HepG2 (cell line): ENCODE results near the gene PIK3R1. TPM values are rescaled to one million over a fixed set of nuclear protein-coding genes. Genes with fewer than 3 reads are reported as not detected.

Source experiments
- BCL6 ChIP-seq: IDR thresholded peaks from 2 replicates; pipeline ENCODE4 v1.6.1; 2016; ENCODE audit warnings: missing genetic modification reagents, missing compliant biosample characterization
- HOXA3 ChIP-seq: sonication (generic); formaldehyde crosslinking; IDR thresholded peaks from 2 replicates; pipeline ENCODE4 v1.5.0; 2020; ENCODE audit warnings: missing genetic modification reagents
- IRF2 ChIP-seq: IDR thresholded peaks from 2 replicates; pipeline ENCODE4 v1.6.1; 2018; ENCODE audit warnings: missing genetic modification reagents, missing compliant biosample characterization
- JUN ChIP-seq: sonication (generic); formaldehyde crosslinking; IDR thresholded peaks from 2 replicates; pipeline ENCODE4 v1.4.0; 2020; ENCODE audit warnings: mild to moderate bottlenecking, missing genetic modification reagents
- KLF12 ChIP-seq: sonication (generic); formaldehyde crosslinking; IDR thresholded peaks from 2 replicates; pipeline ENCODE4 v1.4.0; 2020; ENCODE audit warnings: missing genetic modification reagents, borderline replicate concordance
- MAFK ChIP-seq, 2 experiments: IDR thresholded peaks in 1 of 2; conservative IDR thresholded peaks in 1 of 2; 2 replicates each; pipeline ENCODE4 v1.6.1; 2011; ENCODE audit warnings: improper control_type of control experiment in 2 of 2, low read length in 2 of 2
- NFKBIZ ChIP-seq: IDR thresholded peaks from 2 replicates; pipeline ENCODE4 v1.6.1; 2018; ENCODE audit warnings: missing genetic modification reagents, missing compliant biosample characterization
- POLR2G ChIP-seq: fragments of 200-400 bp; formaldehyde crosslinking; IDR thresholded peaks from 2 replicates; pipeline ENCODE4 v1.6.1; 2018; ENCODE audit warnings: mild to moderate bottlenecking, low read depth, low read length, moderate library complexity
- RCOR2 ChIP-seq: IDR thresholded peaks from 2 replicates; pipeline ENCODE4 v1.6.1; 2016; ENCODE audit warnings: missing biosample characterization, missing genetic modification reagents
- RFXANK ChIP-seq: IDR thresholded peaks from 2 replicates; pipeline ENCODE4 v1.6.1; 2016
- SIX4 ChIP-seq: sonication (generic); formaldehyde crosslinking; IDR thresholded peaks from 2 replicates; pipeline ENCODE4 v1.4.0; 2020; ENCODE audit warnings: missing genetic modification reagents
- SPEN ChIP-seq: sonication (generic); formaldehyde crosslinking; IDR thresholded peaks from 2 replicates; pipeline ENCODE4 v1.5.1; 2020; ENCODE audit warnings: low read depth, mild to moderate bottlenecking, missing genetic modification reagents
- ZNF543 ChIP-seq: sonication (generic); formaldehyde crosslinking; IDR thresholded peaks from 2 replicates; pipeline ENCODE4 v1.4.0; 2020; ENCODE audit warnings: mild to moderate bottlenecking, missing genetic modification reagents
- ZSCAN31 ChIP-seq: sonication (generic); formaldehyde crosslinking; IDR thresholded peaks from 2 replicates; pipeline ENCODE4 v1.5.0; 2020; ENCODE audit warnings: low read depth, mild to moderate bottlenecking, missing genetic modification reagents
- polyA plus RNA-seq, 8 experiments: library from polyadenylated mRNA; depleted of rRNA in 3 of 8; stranded (reverse) in 7 of 8; unstranded in 1 of 8; fragments of >200 nt; fragmentation: Illumina TruSeq in 4 of 8; extraction: Trizol in 4 of 8; gene quantifications; 2 replicates each; pipeline versions ENCODE4 v1.2.1 to v1.2.3, GENCODE V29; 2011 to 2016; ENCODE audit warnings: low read depth in 4 of 8, missing spikeins in 1 of 8, mixed read lengths in 1 of 8; ENCODE audit not compliant: insufficient read depth in 1 of 8
- total RNA-seq, 5 experiments: library from RNA; depleted of rRNA; stranded (reverse); fragments of >200 nt; fragmentation: Illumina TruSeq; extraction: Trizol; gene quantifications; 2 replicates each; pipeline ENCODE4 v1.2.3, GENCODE V29; 2016; ENCODE audit warnings: low read depth in 1 of 5
- TF ChIP-seq, protein P1 (sequence below): sonication (generic); formaldehyde crosslinking; IDR thresholded peaks from 2 replicates; pipeline ENCODE4 v1.8.1; 2022; ENCODE audit warnings: mild to moderate bottlenecking, missing genetic modification reagents
- TF ChIP-seq, protein P2 (sequence below): sonication (generic); formaldehyde crosslinking; IDR thresholded peaks from 2 replicates; pipeline ENCODE4 v1.4.0; 2020; ENCODE audit warnings: mild to moderate bottlenecking, missing genetic modification reagents
- TF ChIP-seq, protein P3 (sequence below), 2 experiments: sonication (generic) in 1 of 2; formaldehyde crosslinking in 1 of 2; IDR thresholded peaks; 2 replicates each; pipeline versions ENCODE4 v1.4.0 to v1.6.1; 2018 to 2020; ENCODE audit warnings: missing genetic modification reagents in 2 of 2, borderline replicate concordance in 1 of 2, low read depth in 1 of 2, mild to moderate bottlenecking in 1 of 2, missing biosample characterization in 1 of 2
- TF ChIP-seq, protein P4 (sequence below): sonication (generic); formaldehyde crosslinking; IDR thresholded peaks from 2 replicates; pipeline ENCODE4 v1.8.1; 2022; ENCODE audit warnings: low read depth, mild to moderate bottlenecking, missing genetic modification reagents
- TF ChIP-seq, protein P5 (sequence below): sonication (generic); formaldehyde crosslinking; IDR thresholded peaks from 2 replicates; pipeline ENCODE4 v1.8.0; 2022; ENCODE audit warnings: mild to moderate bottlenecking, missing genetic modification reagents; ENCODE audit not compliant: insufficient replicate concordance
- TF ChIP-seq, protein P6 (sequence below): sonication (generic); formaldehyde crosslinking; IDR thresholded peaks from 2 replicates; pipeline ENCODE4 v1.8.0; 2022; ENCODE audit warnings: missing genetic modification reagents, mild to moderate bottlenecking, inconsistent platforms, borderline replicate concordance

The PIK3R1 gene
- total and polyA plus RNA-seq, 2 of the 13 experiments (the other 11 are each of a cell fraction or from before 2014, with no cell fraction given), result 8.4 to 21.3 TPM

DNA sequence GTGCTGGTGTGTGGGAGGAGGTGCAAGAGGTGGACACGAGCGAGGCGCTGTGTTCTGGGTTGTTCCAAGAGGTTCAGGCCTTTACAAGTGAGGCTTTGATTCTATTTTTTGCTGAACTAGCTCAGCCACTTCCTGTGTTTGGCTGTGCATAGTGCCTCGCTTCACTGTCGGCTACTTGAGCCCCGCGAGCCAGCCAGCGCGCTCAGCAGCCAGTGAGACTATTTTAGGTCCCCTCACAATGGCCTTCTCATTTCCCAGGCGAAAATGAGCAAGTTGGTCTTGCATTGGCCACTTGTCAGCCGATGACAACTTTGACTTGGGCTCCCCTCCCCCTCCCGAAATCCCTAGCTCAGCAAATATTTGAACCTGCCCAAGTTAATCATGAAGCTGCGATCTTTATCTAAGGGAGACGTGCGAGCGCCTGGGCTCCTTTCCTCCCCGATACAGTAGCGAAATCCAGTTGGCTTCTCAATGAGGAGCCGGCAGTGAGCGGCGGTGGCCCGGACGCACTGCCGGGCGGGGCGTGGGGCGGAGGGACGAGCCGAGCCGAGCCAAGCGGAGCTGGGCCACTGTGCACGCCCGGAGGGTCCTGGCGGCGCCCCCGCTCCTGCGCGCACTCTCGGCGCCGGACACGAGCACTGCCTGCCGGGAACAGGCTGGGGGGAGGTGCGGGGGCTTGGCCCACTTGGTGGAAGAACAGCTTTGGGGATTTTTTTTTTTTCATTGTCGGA is 72.6 kb downstream of the PIK3R1 start (continued):
- 0 out of 2 replicates have a peak, but pooled peaks have one; percentile 6 for TF ChIP-seq SPEN
- peak; percentile 34; the same call in 1 of the 2 replicates for TF ChIP-seq BCL6 (CRISPR knock-in tag)
- peak; percentile 70; the same call in 1 of the 2 replicates for TF ChIP-seq ZSCAN31 (CRISPR knock-in tag)
- TF ChIP-seq ZNF543 (CRISPR knock-in tag), result 0 out of 2 replicates have a peak, but pooled peaks have one; percentile 55
- TF ChIP-seq NFKBIZ, result peak; percentile 40; the same call in 1 of the 2 replicates
- TF ChIP-seq MAFK (conservative IDR thresholded peaks at IDR 0.05 in 1 of 2, IDR thresholded peaks at IDR 0.05 in 1 of 2; ENCODE audit: low read length in 2 of 2), result peak; percentile 100
- peak; percentile 78 for TF ChIP-seq POLR2G
- TF ChIP-seq, protein P1, sequence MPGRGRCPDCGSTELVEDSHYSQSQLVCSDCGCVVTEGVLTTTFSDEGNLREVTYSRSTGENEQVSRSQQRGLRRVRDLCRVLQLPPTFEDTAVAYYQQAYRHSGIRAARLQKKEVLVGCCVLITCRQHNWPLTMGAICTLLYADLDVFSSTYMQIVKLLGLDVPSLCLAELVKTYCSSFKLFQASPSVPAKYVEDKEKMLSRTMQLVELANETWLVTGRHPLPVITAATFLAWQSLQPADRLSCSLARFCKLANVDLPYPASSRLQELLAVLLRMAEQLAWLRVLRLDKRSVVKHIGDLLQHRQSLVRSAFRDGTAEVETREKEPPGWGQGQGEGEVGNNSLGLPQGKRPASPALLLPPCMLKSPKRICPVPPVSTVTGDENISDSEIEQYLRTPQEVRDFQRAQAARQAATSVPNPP (CRISPR knock-in tag), result no peak
- peak; percentile 46; the same call in 1 of the 2 replicates for TF ChIP-seq IRF2 (CRISPR knock-in tag)
- TF ChIP-seq SIX4 (CRISPR knock-in tag), result no peak
- TF ChIP-seq JUN (CRISPR knock-in tag), result no peak
- TF ChIP-seq RFXANK (CRISPR knock-in tag), result peak; percentile 51; the same call in 1 of the 2 replicates
- TF ChIP-seq, protein P2, sequence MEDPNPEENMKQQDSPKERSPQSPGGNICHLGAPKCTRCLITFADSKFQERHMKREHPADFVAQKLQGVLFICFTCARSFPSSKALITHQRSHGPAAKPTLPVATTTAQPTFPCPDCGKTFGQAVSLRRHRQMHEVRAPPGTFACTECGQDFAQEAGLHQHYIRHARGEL (CRISPR knock-in tag), result no peak
- TF ChIP-seq, protein P3, sequence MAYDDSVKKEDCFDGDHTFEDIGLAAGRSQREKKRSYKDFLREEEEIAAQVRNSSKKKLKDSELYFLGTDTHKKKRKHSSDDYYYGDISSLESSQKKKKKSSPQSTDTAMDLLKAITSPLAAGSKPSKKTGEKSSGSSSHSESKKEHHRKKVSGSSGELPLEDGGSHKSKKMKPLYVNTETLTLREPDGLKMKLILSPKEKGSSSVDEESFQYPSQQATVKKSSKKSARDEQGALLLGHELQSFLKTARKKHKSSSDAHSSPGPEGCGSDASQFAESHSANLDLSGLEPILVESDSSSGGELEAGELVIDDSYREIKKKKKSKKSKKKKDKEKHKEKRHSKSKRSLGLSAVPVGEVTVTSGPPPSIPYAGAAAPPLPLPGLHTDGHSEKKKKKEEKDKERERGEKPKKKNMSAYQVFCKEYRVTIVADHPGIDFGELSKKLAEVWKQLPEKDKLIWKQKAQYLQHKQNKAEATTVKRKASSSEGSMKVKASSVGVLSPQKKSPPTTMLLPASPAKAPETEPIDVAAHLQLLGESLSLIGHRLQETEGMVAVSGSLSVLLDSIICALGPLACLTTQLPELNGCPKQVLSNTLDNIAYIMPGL (CRISPR knock-in tag; IDR thresholded peaks at IDR 0.05; ENCODE audit: borderline replicate concordance in 1 of 2, low read depth in 1 of 2), result peak in 1 of 2 experiments; percentile 69; a peak in 2 of 4 replicates
- TF ChIP-seq, protein P4, sequence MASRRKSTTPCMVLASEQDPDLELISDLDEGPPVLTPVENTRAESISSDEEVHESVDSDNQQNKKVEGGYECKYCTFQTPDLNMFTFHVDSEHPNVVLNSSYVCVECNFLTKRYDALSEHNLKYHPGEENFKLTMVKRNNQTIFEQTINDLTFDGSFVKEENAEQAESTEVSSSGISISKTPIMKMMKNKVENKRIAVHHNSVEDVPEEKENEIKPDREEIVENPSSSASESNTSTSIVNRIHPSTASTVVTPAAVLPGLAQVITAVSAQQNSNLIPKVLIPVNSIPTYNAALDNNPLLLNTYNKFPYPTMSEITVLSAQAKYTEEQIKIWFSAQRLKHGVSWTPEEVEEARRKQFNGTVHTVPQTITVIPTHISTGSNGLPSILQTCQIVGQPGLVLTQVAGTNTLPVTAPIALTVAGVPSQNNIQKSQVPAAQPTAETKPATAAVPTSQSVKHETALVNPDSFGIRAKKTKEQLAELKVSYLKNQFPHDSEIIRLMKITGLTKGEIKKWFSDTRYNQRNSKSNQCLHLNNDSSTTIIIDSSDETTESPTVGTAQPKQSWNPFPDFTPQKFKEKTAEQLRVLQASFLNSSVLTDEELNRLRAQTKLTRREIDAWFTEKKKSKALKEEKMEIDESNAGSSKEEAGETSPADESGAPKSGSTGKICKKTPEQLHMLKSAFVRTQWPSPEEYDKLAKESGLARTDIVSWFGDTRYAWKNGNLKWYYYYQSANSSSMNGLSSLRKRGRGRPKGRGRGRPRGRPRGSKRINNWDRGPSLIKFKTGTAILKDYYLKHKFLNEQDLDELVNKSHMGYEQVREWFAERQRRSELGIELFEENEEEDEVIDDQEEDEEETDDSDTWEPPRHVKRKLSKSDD (CRISPR knock-in tag), result no peak
- TF ChIP-seq, protein P5, sequence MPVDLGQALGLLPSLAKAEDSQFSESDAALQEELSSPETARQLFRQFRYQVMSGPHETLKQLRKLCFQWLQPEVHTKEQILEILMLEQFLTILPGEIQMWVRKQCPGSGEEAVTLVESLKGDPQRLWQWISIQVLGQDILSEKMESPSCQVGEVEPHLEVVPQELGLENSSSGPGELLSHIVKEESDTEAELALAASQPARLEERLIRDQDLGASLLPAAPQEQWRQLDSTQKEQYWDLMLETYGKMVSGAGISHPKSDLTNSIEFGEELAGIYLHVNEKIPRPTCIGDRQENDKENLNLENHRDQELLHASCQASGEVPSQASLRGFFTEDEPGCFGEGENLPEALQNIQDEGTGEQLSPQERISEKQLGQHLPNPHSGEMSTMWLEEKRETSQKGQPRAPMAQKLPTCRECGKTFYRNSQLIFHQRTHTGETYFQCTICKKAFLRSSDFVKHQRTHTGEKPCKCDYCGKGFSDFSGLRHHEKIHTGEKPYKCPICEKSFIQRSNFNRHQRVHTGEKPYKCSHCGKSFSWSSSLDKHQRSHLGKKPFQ, result peak; percentile 37
- TF ChIP-seq RCOR2 (CRISPR knock-in tag), result no peak
- peak; percentile 57 for TF ChIP-seq HOXA3
- TF ChIP-seq, protein P6, sequence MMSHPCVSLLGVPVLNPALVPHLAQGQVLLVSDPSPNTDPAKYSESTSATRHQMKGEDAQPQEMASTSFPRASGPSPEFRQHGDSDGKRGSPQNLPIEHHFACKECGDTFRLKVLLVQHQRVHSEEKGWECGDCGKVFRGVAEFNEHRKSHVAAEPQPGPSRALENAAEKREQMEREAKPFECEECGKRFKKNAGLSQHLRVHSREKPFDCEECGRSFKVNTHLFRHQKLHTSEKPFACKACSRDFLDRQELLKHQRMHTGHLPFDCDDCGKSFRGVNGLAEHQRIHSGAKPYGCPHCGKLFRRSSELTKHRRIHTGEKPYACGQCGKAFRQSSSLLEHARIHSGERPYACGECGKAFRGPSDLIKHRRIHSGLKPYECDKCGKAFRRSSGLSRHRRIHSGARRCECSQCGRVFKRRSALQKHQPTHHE, result peak; percentile 51; the same call in 1 of the 2 replicates
- TF ChIP-seq KLF12, result peak; percentile 64; the same call in 1 of the 2 replicates
